ENCODE results near the gene SRF. TPM values are rescaled to one million over a fixed set of nuclear protein-coding genes. Genes with fewer than 3 reads are reported as not detected.

The SRF gene
- 31.3 TPM for total RNA-seq (ENCODE audit: unreplicated experiment)
- long read RNA-seq: 0 reads

- H3K27me3 Mint-ChIP-seq (ENCODE audit: unreplicated experiment): peaks cover 8% of the 10 kb centered on the region
- H3K27ac Mint-ChIP-seq (ENCODE audit: unreplicated experiment): peak within 1 kb of the TSS; percentile 99
- TF ChIP-seq, protein P1, sequence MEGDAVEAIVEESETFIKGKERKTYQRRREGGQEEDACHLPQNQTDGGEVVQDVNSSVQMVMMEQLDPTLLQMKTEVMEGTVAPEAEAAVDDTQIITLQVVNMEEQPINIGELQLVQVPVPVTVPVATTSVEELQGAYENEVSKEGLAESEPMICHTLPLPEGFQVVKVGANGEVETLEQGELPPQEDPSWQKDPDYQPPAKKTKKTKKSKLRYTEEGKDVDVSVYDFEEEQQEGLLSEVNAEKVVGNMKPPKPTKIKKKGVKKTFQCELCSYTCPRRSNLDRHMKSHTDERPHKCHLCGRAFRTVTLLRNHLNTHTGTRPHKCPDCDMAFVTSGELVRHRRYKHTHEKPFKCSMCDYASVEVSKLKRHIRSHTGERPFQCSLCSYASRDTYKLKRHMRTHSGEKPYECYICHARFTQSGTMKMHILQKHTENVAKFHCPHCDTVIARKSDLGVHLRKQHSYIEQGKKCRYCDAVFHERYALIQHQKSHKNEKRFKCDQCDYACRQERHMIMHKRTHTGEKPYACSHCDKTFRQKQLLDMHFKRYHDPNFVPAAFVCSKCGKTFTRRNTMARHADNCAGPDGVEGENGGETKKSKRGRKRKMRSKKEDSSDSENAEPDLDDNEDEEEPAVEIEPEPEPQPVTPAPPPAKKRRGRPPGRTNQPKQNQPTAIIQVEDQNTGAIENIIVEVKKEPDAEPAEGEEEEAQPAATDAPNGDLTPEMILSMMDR (IDR thresholded peaks at IDR 0.05; ENCODE audit: unreplicated experiment): peak; percentile 99
- peaks cover 31% of the 10 kb centered on the region for H3K4me1 Mint-ChIP-seq (ENCODE audit: unreplicated experiment)
- peak within 1 kb of the TSS; percentile 99 for H3K4me3 Mint-ChIP-seq (ENCODE audit: unreplicated experiment)
- DNase-seq (ENCODE audit: low spot score): peak; percentile 99
- H3K36me3 Mint-ChIP-seq (ENCODE audit: low read depth, unreplicated experiment): peaks cover 17% of the 10 kb centered on the region
- no peaks in the 10 kb centered on the region for H3K9me3 Mint-ChIP-seq (ENCODE audit: unreplicated experiment)
Measured at GRCh38 chr6:43170931-43171706, at the start of gene SRF. Gene SRF (plus strand): TSS chr6:43171269. CDS start chr6:43171657, 388 bp downstream.

GRCh38 chr6:43122146-43122545 lies 48.9 kb upstream of the SRF start:
- Mint-ChIP-seq H3K36me3 (ENCODE audit: low read depth, unreplicated experiment) (no peaks in the 10 kb centered on the region), H3K9me3 (ENCODE audit: unreplicated experiment) (no peaks in the 10 kb centered on the region), H3K4me1 (ENCODE audit: unreplicated experiment) (peaks cover 9% of the 10 kb centered on the region), H3K4me3 (ENCODE audit: unreplicated experiment) (no peak overlapping the region), H3K27me3 (ENCODE audit: unreplicated experiment) (peaks cover 15% of the 10 kb centered on the region), H3K27ac (ENCODE audit: unreplicated experiment) (no peak overlapping the region)
- TF ChIP-seq, protein P1 (IDR thresholded peaks at IDR 0.05; ENCODE audit: unreplicated experiment): no peak
- DNase-seq (ENCODE audit: low spot score): no peak

- Mint-ChIP-seq H3K4me3 (ENCODE audit: unreplicated experiment) (no peak overlapping the region), H3K27ac (ENCODE audit: unreplicated experiment) (no peak overlapping the region), H3K9me3 (ENCODE audit: unreplicated experiment) (no peaks in the 10 kb centered on the region), H3K27me3 (ENCODE audit: unreplicated experiment) (peaks cover 9% of the 10 kb centered on the region), H3K36me3 (ENCODE audit: low read depth, unreplicated experiment) (no peaks in the 10 kb centered on the region), H3K4me1 (ENCODE audit: unreplicated experiment) (peaks cover 12% of the 10 kb centered on the region)
- DNase-seq (ENCODE audit: low spot score): no peak
- TF ChIP-seq, protein P1 (IDR thresholded peaks at IDR 0.05; ENCODE audit: unreplicated experiment): no peak
Measured at GRCh38 chr6:43123461-43124314, 47.4 kb upstream of the SRF start.

GRCh38 chr6:43124481-43124880 lies 46.6 kb upstream of the SRF start:
- TF ChIP-seq, protein P1 (IDR thresholded peaks at IDR 0.05; ENCODE audit: unreplicated experiment): no peak
- DNase-seq (ENCODE audit: low spot score): no peak
- Mint-ChIP-seq H3K27me3 (ENCODE audit: unreplicated experiment) (peaks cover 9% of the 10 kb centered on the region), H3K4me1 (ENCODE audit: unreplicated experiment) (peaks cover 12% of the 10 kb centered on the region), H3K27ac (ENCODE audit: unreplicated experiment) (no peak overlapping the region), H3K9me3 (ENCODE audit: unreplicated experiment) (no peaks in the 10 kb centered on the region), H3K36me3 (ENCODE audit: low read depth, unreplicated experiment) (peaks cover under 1% of the 10 kb centered on the region), H3K4me3 (ENCODE audit: unreplicated experiment) (no peak overlapping the region)

Measured in endothelial cell (in vitro differentiated cells).